GM21381 (cell line): ENCODE results near the gene ERFL.
A peak's percentile ranks its signal among the peaks of the same experiment; 100 is the strongest.

ENCODE experiments used
- ATAC-seq: cut with Tn5 transposase; IDR thresholded peaks from one replicate; pipeline ENCODE4 v1.9.1; 2021; ENCODE audit warnings: mild to moderate bottlenecking, moderate library complexity; ENCODE audit not compliant: unreplicated experiment

Gene ERFL

GRCh38 chr19:41861116-41861768 lies 67.0 kb downstream of the ERFL start:
- ATAC-seq = no peak

GRCh38 chr19:41860419-41861115 lies 67.7 kb downstream of the ERFL start:
- ATAC-seq = no peak

GRCh38 chr19:41859618-41860418 lies 68.4 kb downstream of the ERFL start, which contains the start of gene RPS19:
TSS of gene RPS19 (plus strand) at chr19:41860255. CDS start at chr19:41860775, 520 bp downstream.
- ATAC-seq = peak; percentile 77

- ATAC-seq = no peak
Measured at GRCh38 chr19:41859213-41859617, 69.0 kb downstream of the ERFL start.
